C1 segment of cervical spinal cord (tissue), 14 donors: Measurements from ENCODE around the gene SLC4A9.
A peak's percentile ranks its signal among the peaks of the same experiment; 100 is the strongest.

ENCODE experiments used
- DNase-seq, 14 donors: peaks; one replicate each; lab custom pipeline; 2025; lab: John Stamatoyannopoulos, UW

Gene SLC4A9

GRCh38 chr5:140361901-140362300, 1.9 kb downstream of the SLC4A9 start:
- DNase-seq: no peak

- no peak for DNase-seq
Observed at GRCh38 chr5:140362311-140362710, 2.3 kb downstream of the SLC4A9 start.

- peak in 13 of 14 donors; percentile 13 to 76 (median 30) for DNase-seq
Observed at GRCh38 chr5:140362875-140363630, 3.1 kb downstream of the SLC4A9 start.

- DNase-seq: no peak
Observed at GRCh38 chr5:140363631-140364471, 3.9 kb downstream of the SLC4A9 start.

GRCh38 chr5:140364472-140364765, 4.4 kb downstream of the SLC4A9 start:
- no peak for DNase-seq

- no peak for DNase-seq
Observed at GRCh38 chr5:140365282-140365681, 5.3 kb downstream of the SLC4A9 start.

GRCh38 chr5:140365941-140366340, 5.9 kb downstream of the SLC4A9 start:
- DNase-seq: no peak

GRCh38 chr5:140366589-140367255, 6.7 kb downstream of the SLC4A9 start:
- no peak for DNase-seq

GRCh38 chr5:140367256-140368013, 7.4 kb downstream of the SLC4A9 start:
- DNase-seq: no peak

GRCh38 chr5:140371356-140372151, 11.6 kb downstream of the SLC4A9 start:
- no peak for DNase-seq

- DNase-seq: peak in 9 of 14 donors; percentile 8 to 49 (median 20)
Observed at GRCh38 chr5:140372971-140373487, 13.0 kb downstream of the SLC4A9 start.

- no peak for DNase-seq
Observed at GRCh38 chr5:140381351-140381750, 21.4 kb downstream of the SLC4A9 start.

GRCh38 chr5:140381972-140382371, 22.0 kb downstream of the SLC4A9 start:
- DNase-seq: no peak

- no peak for DNase-seq
Observed at GRCh38 chr5:140382866-140383265, 22.9 kb downstream of the SLC4A9 start.

GRCh38 chr5:140383300-140383699, 23.3 kb downstream of the SLC4A9 start:
- no peak for DNase-seq

GRCh38 chr5:140388052-140388451, 28.1 kb downstream of the SLC4A9 start:
- no peak for DNase-seq

- no peak for DNase-seq
Observed at GRCh38 chr5:140391312-140391711, 31.3 kb downstream of the SLC4A9 start.

- DNase-seq: no peak
Observed at GRCh38 chr5:140391732-140392131, 31.7 kb downstream of the SLC4A9 start.

- no peak for DNase-seq
Observed at GRCh38 chr5:140393738-140394137, 33.7 kb downstream of the SLC4A9 start.

GRCh38 chr5:140398379-140398811, 38.4 kb downstream of the SLC4A9 start:
- no peak for DNase-seq
